HEK293T (cell line): Measurements from ENCODE around the gene CHCHD4.

Experiments
- ARNT ChIP-seq: fragments of 450-650 bp; IDR thresholded peaks from 2 replicates; pipeline ENCODE4 v1.6.1; 2017; ENCODE audit warnings: mild to moderate bottlenecking
- BHLHE40 ChIP-seq: fragments of 450-650 bp; IDR thresholded peaks from 2 replicates; pipeline ENCODE4 v1.6.1; 2016; ENCODE audit warnings: mild to moderate bottlenecking, moderate library complexity, borderline replicate concordance
- CTBP1 ChIP-seq: fragments of 450-650 bp; IDR thresholded peaks from 2 replicates; pipeline ENCODE4 v1.6.1; 2016; ENCODE audit warnings: borderline replicate concordance
- ELF4 ChIP-seq: fragments of 450-650 bp; IDR thresholded peaks from 2 replicates; pipeline ENCODE4 v1.6.1; 2017; ENCODE audit warnings: antibody characterized with exemption
- FOXK2 ChIP-seq: fragments of 450-650 bp; IDR thresholded peaks from 2 replicates; pipeline ENCODE4 v1.6.1; 2016; ENCODE audit warnings: mild to moderate bottlenecking
- FOXM1 ChIP-seq: fragments of 450-650 bp; IDR thresholded peaks from 2 replicates; pipeline ENCODE4 v1.6.1; 2017; ENCODE audit warnings: mild to moderate bottlenecking, borderline replicate concordance
- HDGF ChIP-seq: fragments of 450-650 bp; IDR thresholded peaks from 2 replicates; pipeline ENCODE4 v1.6.1; 2017; ENCODE audit warnings: antibody characterized with exemption, borderline replicate concordance
- LEF1 ChIP-seq: fragments of 450-650 bp; IDR thresholded peaks from 2 replicates; pipeline ENCODE4 v1.6.1; 2017; ENCODE audit warnings: mild to moderate bottlenecking, borderline replicate concordance
- SP1 ChIP-seq: fragments of 450-650 bp; IDR thresholded peaks from 2 replicates; pipeline ENCODE4 v1.6.1; 2017
- SUZ12 ChIP-seq: fragments of 450-650 bp; IDR thresholded peaks from 2 replicates; pipeline ENCODE4 v1.6.1; 2016; ENCODE audit warnings: mild to moderate bottlenecking
- ZNF384 ChIP-seq: fragments of 450-650 bp; IDR thresholded peaks from 2 replicates; pipeline ENCODE4 v1.6.1; 2016

GRCh38 chr3:14152233-14152962 is 27.7 kb upstream of the CHCHD4 start:
- TF ChIP-seq LEF1 (no peak), SUZ12 (no peak), CTBP1 (no peak), BHLHE40 (no peak), ZNF384 (no peak), FOXM1 (no peak), SP1 (no peak), FOXK2 (no peak), ARNT (no peak), HDGF (no peak), ELF4 (no peak)
